RWPE2 (cell line): ENCODE measurements around the gene PAGE3.

Experiments
- ATAC-seq: fragments of 200-7000 bp; cut with Tn5 transposase; 3 replicates; pipeline ENCODE4 v1.9.1; 2021; ENCODE audit warnings: low read depth
- DNase-seq: peaks from one replicate; pipeline ENCODE4 v3.0.0-alpha.2; 2020; ENCODE audit warnings: low spot score
- H3K27ac ChIP-seq: fragments of 450-650 bp; 2 replicates; pipeline ENCODE4 v1.5.1; 2017; ENCODE audit warnings: mild to moderate bottlenecking; ENCODE audit not compliant: poor library complexity, severe bottlenecking
- H3K27me3 ChIP-seq: fragments of 250-450 bp; sonication (Bioruptor Pico); 2 replicates; pipeline ENCODE4 v1.5.1; 2021; ENCODE audit warnings: mild to moderate bottlenecking, moderate library complexity; ENCODE audit not compliant: insufficient read depth, poor library complexity, severe bottlenecking
- H3K36me3 ChIP-seq: fragments of 250-450 bp; sonication (Bioruptor Pico); 2 replicates; pipeline ENCODE4 v1.5.1; 2020; ENCODE audit warnings: low read depth, mild to moderate bottlenecking, moderate library complexity
- H3K4me1 ChIP-seq: fragments of 250-450 bp; sonication (Bioruptor Pico); 2 replicates; pipeline ENCODE4 v1.5.1; 2021; ENCODE audit warnings: mild to moderate bottlenecking, moderate library complexity; ENCODE audit not compliant: insufficient read depth, poor library complexity, severe bottlenecking
- H3K4me3 ChIP-seq: fragments of 250-450 bp; sonication (Bioruptor Pico); 2 replicates; pipeline ENCODE4 v1.5.1; 2021; ENCODE audit warnings: mild to moderate bottlenecking, moderate library complexity; ENCODE audit not compliant: severe bottlenecking
- H3K9me3 ChIP-seq: fragments of 250-450 bp; sonication (Bioruptor Pico); 2 replicates; pipeline ENCODE4 v1.5.1; 2021; ENCODE audit warnings: mild to moderate bottlenecking, moderate library complexity; ENCODE audit not compliant: severe bottlenecking
- TF ChIP-seq, protein P1 (sequence below): fragments of 450-650 bp; IDR thresholded peaks from one replicate; pipeline ENCODE4 v1.5.1; 2017; ENCODE audit warnings: mild to moderate bottlenecking, moderate library complexity; ENCODE audit not compliant: poor library complexity, severe bottlenecking

Gene PAGE3

DNA sequence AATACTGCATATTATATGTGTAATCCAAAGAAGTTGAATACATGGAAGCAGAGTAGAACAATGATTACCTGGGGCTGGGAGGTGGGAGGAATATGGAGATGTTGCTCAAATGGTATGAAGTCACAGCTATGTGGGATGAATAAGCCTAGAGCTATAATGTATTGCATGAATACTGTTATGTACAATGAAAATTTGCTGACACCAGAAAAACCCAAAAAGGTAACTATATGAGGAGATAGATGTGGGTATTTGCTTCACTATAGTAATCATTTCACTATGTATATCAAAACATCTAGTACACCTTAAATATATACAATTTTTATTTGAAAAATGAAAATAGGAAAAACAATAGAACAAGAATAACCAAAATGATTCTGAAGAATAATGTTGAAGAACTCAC is 11.2 kb downstream of the PAGE3 start:
- Histone ChIP-seq H3K27ac (no peak overlapping the region), H3K4me3 (no peak overlapping the region), H3K36me3 (no peaks in the 10 kb centered on the region), H3K9me3 (no peaks in the 10 kb centered on the region), H3K27me3 (no peaks in the 10 kb centered on the region), H3K4me1 (no peaks in the 10 kb centered on the region)
- ATAC-seq (no peak), DNase-seq (no peak)
- TF ChIP-seq, protein P1, sequence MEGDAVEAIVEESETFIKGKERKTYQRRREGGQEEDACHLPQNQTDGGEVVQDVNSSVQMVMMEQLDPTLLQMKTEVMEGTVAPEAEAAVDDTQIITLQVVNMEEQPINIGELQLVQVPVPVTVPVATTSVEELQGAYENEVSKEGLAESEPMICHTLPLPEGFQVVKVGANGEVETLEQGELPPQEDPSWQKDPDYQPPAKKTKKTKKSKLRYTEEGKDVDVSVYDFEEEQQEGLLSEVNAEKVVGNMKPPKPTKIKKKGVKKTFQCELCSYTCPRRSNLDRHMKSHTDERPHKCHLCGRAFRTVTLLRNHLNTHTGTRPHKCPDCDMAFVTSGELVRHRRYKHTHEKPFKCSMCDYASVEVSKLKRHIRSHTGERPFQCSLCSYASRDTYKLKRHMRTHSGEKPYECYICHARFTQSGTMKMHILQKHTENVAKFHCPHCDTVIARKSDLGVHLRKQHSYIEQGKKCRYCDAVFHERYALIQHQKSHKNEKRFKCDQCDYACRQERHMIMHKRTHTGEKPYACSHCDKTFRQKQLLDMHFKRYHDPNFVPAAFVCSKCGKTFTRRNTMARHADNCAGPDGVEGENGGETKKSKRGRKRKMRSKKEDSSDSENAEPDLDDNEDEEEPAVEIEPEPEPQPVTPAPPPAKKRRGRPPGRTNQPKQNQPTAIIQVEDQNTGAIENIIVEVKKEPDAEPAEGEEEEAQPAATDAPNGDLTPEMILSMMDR = no peak

- H3K27ac ChIP-seq = no peak overlapping the region
- TF ChIP-seq, protein P1 = no peak
- no peak for ATAC-seq
- no peaks in the 10 kb centered on the region for H3K4me1 ChIP-seq
- DNase-seq = no peak
- H3K36me3 ChIP-seq = no peaks in the 10 kb centered on the region
- H3K9me3 ChIP-seq = no peaks in the 10 kb centered on the region
- no peak overlapping the region for H3K4me3 ChIP-seq
- H3K27me3 ChIP-seq = no peaks in the 10 kb centered on the region
These were observed 23.9 kb downstream of the PAGE3 start for GRCh38 chrX:55240788-55241340.

GRCh38 chrX:55220119-55220794 is 44.5 kb downstream of the PAGE3 start, which contains the start of gene PAGE5:
PAGE5 (plus strand) TSS chrX:55220346; CDS start chrX:55221383, 1,037 bp downstream.
- Histone ChIP-seq H3K36me3 (no peaks in the 10 kb centered on the region), H3K27ac (no peak within 1 kb of the TSS), H3K4me3 (no peak within 1 kb of the TSS), H3K27me3 (no peaks in the 10 kb centered on the region), H3K4me1 (no peaks in the 10 kb centered on the region), H3K9me3 (no peaks in the 10 kb centered on the region)
- TF ChIP-seq, protein P1 = no peak
- no peak for ATAC-seq
- no peak for DNase-seq

DNA sequence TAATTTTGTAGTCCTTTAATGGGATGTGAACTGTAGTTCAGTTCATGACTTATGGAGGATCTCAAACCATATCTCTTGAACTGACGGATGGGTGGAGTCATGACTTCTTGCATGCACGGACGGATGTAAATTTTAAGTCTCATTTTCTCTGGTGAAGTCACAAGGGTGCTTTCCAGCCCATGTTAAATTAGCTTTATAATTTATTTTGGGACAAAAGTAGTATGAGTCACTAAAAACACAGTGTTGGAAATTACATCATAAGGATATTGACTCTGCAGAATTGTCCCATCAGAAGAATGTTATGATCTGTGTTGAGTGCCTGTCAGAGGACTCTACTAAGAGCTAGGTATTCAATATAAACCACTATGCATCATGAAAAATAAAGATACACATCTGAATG is 51.3 kb downstream of the PAGE3 start:
- H3K4me3 ChIP-seq = no peak overlapping the region

More for the DNA sequence above, 51.3 kb downstream of the PAGE3 start:
- H3K36me3 ChIP-seq = no peaks in the 10 kb centered on the region
- DNase-seq (no peak), ATAC-seq (no peak)
- H3K4me1 ChIP-seq = no peaks in the 10 kb centered on the region
- TF ChIP-seq, protein P1 = no peak
- no peaks in the 10 kb centered on the region for H3K9me3 ChIP-seq
- no peak overlapping the region for H3K27ac ChIP-seq
- no peaks in the 10 kb centered on the region for H3K27me3 ChIP-seq
